Ectodermal cell (in vitro differentiated cells): ENCODE data around the gene EYA2.
"Not testable (repeated sequence)": the region's sequence is repeated elsewhere in the genome, so short reads cannot be mapped to it uniquely, and the experiment has no call there.

Experiments used
- H3K27ac ChIP-seq: 2 replicates; pipeline ENCODE4 v1.7.0; 2013; ENCODE audit warnings: mild to moderate bottlenecking, low read depth, low read length; ENCODE audit not compliant: insufficient read depth, poor library complexity, severe bottlenecking
- H3K27me3 ChIP-seq: 2 replicates; pipeline ENCODE4 v1.7.0; 2013; ENCODE audit warnings: mild to moderate bottlenecking, low read length; ENCODE audit not compliant: insufficient read depth, control insufficient read depth, poor library complexity, severe bottlenecking
- H3K36me3 ChIP-seq: one replicate; pipeline ENCODE4 v1.7.0; 2013; ENCODE audit warnings: low read length; ENCODE audit not compliant: control insufficient read depth, insufficient read depth
- H3K4me1 ChIP-seq: one replicate; pipeline ENCODE4 v1.7.0; 2013; ENCODE audit warnings: low read length; ENCODE audit not compliant: control insufficient read depth, insufficient read depth
- H3K4me3 ChIP-seq: 2 replicates; pipeline ENCODE4 v1.7.0; 2013; ENCODE audit warnings: low read depth, low read length, control low read depth; ENCODE audit not compliant: insufficient read depth
- H3K9me3 ChIP-seq: 2 replicates; pipeline ENCODE4 v1.7.0; 2013; ENCODE audit warnings: mild to moderate bottlenecking, low read length, moderate library complexity; ENCODE audit not compliant: control insufficient read depth
- WGBS, 2 experiments: methylation state at CpG; one replicate each; pipeline ENCODE4 v1.1.7; 2013; ENCODE audit warnings: missing lambda C conversion rate in 2 of 2; 5-methylcytosine and 5-hydroxymethylcytosine counted together

Gene EYA2

DNA sequence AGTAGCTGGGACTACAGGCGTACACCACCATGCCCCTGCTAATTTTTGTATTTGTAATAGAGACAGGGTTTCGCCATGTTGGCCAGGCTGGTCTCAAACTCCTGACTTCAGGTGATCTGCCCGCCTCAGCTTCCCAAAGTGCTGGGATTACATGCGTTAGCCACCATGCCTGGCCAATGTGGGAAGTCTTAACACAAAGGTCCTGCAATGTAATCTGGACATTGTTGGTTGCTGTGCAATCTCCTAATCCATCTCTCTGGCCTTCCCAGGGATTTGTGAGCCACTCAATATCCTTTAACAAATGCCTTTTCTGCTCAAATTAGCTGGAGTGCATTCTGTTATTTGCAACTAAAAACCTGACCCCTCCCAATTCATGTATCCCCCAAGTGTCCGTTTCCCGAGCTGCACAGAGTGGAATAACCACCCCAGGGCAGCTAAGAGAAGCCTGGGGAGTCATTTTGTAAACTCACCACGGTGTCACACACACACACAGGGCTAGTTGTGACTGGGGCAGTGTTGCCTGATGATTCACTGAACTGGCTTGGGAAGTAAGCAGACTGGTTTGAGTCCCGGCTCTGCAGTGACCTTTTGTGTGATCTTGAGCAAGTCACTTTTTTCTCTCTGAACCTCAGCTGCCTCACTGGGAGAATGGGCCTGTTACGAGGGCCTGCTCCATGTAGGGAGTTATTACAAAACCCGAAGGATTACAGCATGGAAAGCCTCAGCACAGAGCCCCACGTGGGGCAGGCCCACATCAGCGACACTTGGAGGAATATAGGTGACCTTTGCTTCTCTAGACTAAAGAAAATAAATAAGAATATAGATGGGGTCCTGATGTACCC, 309.6 kb downstream of the EYA2 start:
- H3K9me3 ChIP-seq: no peaks in the 10 kb centered on the region
- WGBS, 2 experiments: 89 to 93% methylated on average over 12 of the region's 12 CpGs
- H3K4me3 ChIP-seq: no peak overlapping the region
- H3K36me3 ChIP-seq: peaks cover 7% of the 10 kb centered on the region
- peaks cover 8% of the 10 kb centered on the region for H3K4me1 ChIP-seq
- H3K27ac ChIP-seq: no peak overlapping the region
- H3K27me3 ChIP-seq: no peaks in the 10 kb centered on the region

DNA sequence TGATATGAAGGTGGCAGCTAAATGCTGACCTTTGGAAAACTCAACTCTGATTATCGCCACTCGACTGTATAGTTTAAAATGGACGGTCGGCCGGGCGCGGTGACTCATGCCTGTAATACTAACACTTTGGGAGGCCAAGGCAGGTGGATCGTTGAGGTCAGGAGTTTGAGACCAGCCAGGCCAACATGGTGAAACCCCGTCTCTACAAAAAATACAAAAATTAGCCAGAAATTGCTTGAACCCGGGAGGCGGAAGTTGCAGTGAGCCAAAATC, 310.1 kb downstream of the EYA2 start:
- not testable (repeated sequence) for H3K9me3 ChIP-seq, H3K27me3 ChIP-seq, H3K27ac ChIP-seq, H3K4me3 ChIP-seq, H3K4me1 ChIP-seq
- peaks cover 12% of the 10 kb centered on the region for H3K36me3 ChIP-seq
- WGBS, 2 experiments: 93 to 96% methylated on average over 11 of the region's 11 CpGs

DNA sequence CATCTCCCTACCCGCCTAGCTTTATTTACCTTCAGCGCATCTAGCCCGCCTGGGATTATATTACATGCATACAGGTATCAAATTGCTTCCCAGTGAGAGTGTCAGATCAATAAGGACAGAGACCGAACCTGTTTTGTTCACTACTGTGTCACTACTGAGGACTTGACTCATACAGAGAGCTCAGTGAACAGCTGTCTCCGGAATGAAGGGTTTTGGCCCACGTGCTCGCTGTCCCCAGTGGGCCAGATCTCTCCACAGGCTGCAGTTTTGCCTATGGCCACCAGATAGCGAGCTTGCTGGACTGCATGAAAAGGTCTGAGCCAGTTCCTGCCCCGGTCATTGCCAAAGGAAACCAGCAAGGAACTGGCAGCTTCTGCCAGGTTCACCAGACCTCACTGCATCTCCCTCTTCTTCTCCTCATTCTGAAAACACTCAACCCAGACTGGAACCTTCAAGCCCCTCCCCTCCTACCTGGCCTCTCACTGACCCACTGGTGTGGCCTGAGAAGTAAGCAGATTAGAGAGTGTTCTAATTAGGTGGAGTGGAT, 311.0 kb downstream of the EYA2 start:
- H3K9me3 ChIP-seq: no peaks in the 10 kb centered on the region
- H3K36me3 ChIP-seq: peaks cover 19% of the 10 kb centered on the region
- H3K27ac ChIP-seq: no peak overlapping the region
- no peaks in the 10 kb centered on the region for H3K27me3 ChIP-seq
- 79% methylated on average over 9 of the region's 9 CpGs for WGBS, 2 experiments
- H3K4me1 ChIP-seq: peaks cover 8% of the 10 kb centered on the region
- no peak overlapping the region for H3K4me3 ChIP-seq

DNA sequence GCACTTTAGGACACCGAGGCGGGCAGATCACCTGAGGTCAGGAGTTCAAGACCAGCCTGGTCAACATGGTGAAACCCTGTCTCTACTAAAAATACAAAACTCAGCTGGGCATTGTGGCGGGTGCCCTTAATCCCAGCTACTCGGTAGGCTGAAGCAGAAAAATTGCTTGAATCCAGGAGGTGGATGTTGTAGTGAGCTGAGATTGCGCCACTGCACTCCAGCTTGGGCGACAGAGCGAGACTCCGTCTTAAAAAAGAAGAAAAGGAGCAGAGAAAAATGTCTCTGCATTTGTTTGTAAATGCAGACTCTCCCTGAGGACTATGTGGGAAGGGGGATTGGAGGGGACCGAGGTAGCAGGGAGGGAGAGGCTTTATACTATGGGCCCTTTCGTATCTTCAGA, 311.9 kb downstream of the EYA2 start:
- H3K27ac ChIP-seq, H3K9me3 ChIP-seq, H3K4me1 ChIP-seq, H3K27me3 ChIP-seq, H3K4me3 ChIP-seq: not testable (repeated sequence)
- peaks cover 24% of the 10 kb centered on the region for H3K36me3 ChIP-seq
- WGBS, 2 experiments: 77 to 79% methylated on average over 10 of the region's 10 CpGs

DNA sequence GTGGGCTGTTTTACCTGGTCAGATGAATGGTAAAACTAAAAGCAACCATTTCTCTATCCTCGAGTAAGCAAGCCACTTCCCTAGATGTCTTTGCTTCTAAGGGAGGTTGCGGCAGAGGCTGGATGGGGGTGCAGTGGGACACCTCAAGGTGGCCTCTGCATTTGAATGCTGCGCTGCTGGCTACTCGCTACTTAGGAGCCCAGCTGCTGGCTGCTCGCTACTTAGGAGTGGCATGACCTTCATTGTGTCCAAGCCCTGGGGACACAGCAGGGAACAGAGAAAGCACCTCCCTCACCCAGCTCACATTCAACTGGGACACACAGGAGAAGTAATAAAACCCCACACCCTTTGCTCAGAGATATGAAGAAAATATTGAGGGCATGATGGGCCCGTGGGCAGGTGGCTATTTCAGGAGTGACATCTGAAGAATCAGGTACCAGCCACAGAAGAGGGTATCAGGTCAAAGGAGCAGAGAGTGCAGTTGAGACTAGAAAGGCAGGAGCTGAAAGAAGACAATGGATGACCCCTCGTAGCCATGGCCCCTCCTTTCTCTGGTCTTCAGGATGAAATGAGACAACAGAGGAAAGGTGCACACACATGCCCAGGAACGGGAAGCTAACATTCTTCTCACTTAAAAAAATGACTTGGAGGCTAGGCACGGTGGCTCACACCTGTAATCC, 312.5 kb downstream of the EYA2 start:
- H3K9me3 ChIP-seq: no peaks in the 10 kb centered on the region
- no peaks in the 10 kb centered on the region for H3K27me3 ChIP-seq
- H3K36me3 ChIP-seq: peaks cover 30% of the 10 kb centered on the region
- H3K4me1 ChIP-seq: peaks cover 8% of the 10 kb centered on the region
- H3K27ac ChIP-seq: no peak overlapping the region
- H3K4me3 ChIP-seq: no peak overlapping the region
- WGBS, 2 experiments: 39% methylated on average over 9 of the region's 9 CpGs

DNA sequence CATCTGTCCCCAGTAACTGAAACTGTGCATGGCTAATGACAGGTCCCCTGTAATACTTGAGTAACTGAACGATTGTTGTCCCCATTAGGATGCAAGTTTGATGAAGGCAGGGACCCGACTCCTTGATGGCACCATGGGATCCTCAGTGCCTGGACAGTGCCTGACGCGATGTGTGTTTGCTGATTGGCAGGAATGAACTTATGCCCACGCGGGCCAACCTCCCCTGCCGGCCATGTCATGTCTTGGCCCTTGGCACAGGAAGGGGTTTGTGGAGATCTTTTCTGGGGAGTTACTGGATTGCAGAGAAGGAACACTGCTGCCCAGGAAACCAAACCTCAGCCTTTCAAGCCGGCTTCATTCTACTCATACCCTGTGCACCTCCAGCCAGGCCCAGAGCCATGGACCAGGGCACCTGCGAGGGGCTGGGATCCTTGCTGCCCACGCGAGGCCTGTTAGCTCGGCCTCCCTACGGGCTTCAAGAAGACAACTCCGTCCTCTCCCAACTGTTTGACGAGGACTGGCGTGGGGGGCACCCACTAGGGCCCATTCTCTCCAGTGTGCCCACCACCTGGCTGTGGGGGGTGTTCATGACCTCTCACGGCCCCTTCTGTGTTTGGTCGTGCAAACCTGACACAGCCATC, 314.0 kb downstream of the EYA2 start:
- Histone ChIP-seq H3K4me1 (peaks cover 8% of the 10 kb centered on the region), H3K9me3 (no peaks in the 10 kb centered on the region), H3K4me3 (no peak overlapping the region), H3K36me3 (peaks cover 37% of the 10 kb centered on the region), H3K27me3 (no peaks in the 10 kb centered on the region), H3K27ac (no peak overlapping the region)
- WGBS, 2 experiments: 95% methylated on average over 18 of the region's 18 CpGs

DNA sequence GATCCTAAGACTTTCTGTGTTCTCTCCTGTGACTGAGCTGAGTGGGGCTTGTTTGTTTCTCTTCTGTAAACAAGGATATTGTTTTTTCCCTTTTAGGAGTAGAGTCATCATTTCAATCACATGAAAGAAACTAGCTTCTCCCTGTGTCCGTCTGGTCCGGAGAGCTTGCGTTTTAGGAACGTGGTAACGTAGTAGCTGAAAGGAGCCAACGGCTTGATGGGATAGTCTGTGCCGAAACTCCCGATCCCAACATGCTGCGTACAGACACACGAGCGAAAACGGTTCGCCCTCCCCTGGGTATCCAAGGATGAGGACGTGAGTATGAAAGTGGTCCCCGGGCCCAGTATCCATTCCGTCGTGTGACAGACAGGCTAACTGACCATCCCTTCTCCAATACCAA, 315.3 kb downstream of the EYA2 start:
- 95 to 97% methylated on average over 16 to 17 of the region's 17 CpGs for WGBS, 2 experiments
- Histone ChIP-seq H3K27ac (no peak overlapping the region), H3K4me3 (no peak overlapping the region), H3K27me3 (no peaks in the 10 kb centered on the region), H3K36me3 (peaks cover 41% of the 10 kb centered on the region), H3K4me1 (peaks cover 8% of the 10 kb centered on the region), H3K9me3 (no peaks in the 10 kb centered on the region)

DNA sequence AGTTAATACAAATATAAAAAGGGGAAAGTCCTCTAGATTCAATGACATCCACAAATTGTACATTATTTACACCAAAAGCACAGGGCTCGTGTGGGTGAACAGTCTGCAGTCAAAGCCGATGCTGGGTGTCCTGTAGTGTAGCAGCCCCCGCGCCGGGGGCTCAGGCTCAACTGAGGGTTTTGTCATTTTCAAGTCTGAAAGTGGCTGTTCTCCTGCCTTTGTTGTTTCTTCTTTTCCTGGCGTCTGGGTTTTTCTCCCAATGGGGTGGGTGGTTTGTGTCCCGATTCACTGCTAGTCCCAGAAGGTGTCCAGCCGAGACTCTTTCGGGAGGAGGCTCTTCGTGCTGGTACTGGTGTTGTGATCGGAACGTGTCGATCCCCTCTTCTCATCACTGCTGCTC, 315.8 kb downstream of the EYA2 start:
- H3K4me1 ChIP-seq: peaks cover 8% of the 10 kb centered on the region
- 94 to 96% methylated on average over 13 of the region's 13 CpGs for WGBS, 2 experiments
- H3K4me3 ChIP-seq: no peak overlapping the region
- H3K36me3 ChIP-seq: peaks cover 41% of the 10 kb centered on the region
- H3K27me3 ChIP-seq: no peaks in the 10 kb centered on the region
- H3K27ac ChIP-seq: no peak overlapping the region
- H3K9me3 ChIP-seq: no peaks in the 10 kb centered on the region

DNA sequence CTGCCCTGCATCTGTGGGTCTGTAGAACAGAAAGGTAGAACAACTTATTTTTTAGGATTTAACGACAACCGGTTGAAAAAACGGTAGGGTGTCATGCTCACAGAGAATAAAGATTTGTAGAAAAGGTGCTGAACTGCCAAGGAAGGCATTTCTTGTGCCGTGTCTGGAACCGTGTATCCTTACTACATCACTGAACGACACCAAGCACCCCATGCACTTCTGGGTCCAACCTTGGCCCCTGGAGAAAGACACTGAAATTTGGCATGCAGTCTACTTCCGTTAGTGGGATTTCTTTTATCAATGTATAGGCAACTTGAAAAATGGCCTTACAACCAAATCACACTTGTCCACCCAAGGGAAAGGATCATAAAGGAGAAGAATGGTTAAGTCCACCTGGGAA, 316.4 kb downstream of the EYA2 start:
- H3K27ac ChIP-seq: no peak overlapping the region
- 93 to 96% methylated on average over 6 to 7 of the region's 7 CpGs for WGBS, 2 experiments
- H3K4me1 ChIP-seq: peaks cover 8% of the 10 kb centered on the region
- H3K9me3 ChIP-seq: no peaks in the 10 kb centered on the region
- no peaks in the 10 kb centered on the region for H3K27me3 ChIP-seq
- H3K4me3 ChIP-seq: no peak overlapping the region
- H3K36me3 ChIP-seq: peaks cover 41% of the 10 kb centered on the region

DNA sequence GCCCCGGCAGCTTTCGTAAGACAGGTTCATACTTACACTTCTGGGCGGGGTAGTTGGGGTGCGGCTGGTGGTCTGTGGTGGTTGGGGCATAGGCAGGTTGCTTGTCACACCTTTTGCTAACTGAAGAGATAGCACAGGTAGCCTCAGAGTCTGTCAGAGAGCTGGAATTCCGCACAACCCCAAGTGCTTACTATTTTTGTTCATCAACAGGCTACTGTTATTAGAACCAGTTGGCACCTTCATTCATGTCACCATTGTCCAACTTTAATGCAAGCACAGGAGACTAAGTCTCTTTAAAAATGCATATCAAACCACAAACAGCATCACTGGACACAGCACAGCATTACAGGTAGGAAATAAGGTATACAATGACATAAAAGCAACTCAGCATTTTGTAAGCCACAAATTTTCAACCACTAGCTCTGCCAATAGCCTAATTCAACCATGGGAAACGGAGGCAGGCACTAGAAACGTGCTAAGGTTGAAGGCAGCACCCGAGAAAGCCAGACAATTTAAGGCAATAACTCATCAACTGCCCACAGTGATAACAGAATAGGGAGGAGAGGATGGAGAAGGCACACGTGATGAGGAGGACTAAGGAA, 318.1 kb downstream of the EYA2 start:
- H3K27me3 ChIP-seq: no peaks in the 10 kb centered on the region
- H3K27ac ChIP-seq: no peak overlapping the region
- H3K36me3 ChIP-seq: peaks cover 48% of the 10 kb centered on the region
- no peak overlapping the region for H3K4me3 ChIP-seq
- H3K9me3 ChIP-seq: no peaks in the 10 kb centered on the region
- no peaks in the 10 kb centered on the region for H3K4me1 ChIP-seq
- 97% methylated on average over 9 of the region's 9 CpGs for whole genome bisulfite sequencing, 2 experiments
